ENCODE results near the gene RBBP4. TPM values are rescaled to one million over a fixed set of nuclear protein-coding genes. Genes with fewer than 3 reads are reported as not detected.

RBBP4 gene
- total and polyA plus RNA-seq, 2 of the 13 experiments (the other 11 are each of a cell fraction or from before 2014, with no cell fraction given): 64.4 to 166 TPM

DNA sequence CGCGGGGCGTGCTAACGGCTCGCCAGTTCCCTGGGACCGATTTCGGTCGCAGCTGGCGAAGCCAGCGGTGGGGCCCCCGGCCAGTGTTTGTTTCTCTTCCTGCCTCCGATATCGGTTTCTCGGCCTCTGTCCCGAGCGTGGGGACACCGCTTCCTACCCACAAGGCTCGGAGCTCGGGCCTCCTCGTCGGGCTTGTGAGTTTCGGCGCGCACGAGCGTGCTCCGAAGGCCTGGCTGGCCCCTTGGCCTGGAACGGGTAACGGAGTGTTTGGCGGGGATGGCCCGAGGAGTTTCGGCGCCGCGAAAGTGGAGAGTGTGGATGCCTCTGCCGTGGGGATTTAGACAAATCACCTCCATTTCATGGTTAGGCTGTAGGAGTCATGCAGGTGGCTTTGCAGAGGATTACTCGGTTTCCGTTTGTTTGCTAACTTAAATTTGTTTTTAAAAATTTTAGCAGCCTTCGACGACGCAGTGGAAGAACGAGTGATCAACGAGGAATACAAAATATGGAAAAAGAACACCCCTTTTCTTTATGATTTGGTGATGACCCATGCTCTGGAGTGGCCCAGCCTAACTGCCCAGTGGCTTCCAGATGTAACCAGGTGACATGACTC is 559 bp downstream of the RBBP4 start (continued):
- no peak for TF ChIP-seq ELF1 (CRISPR knock-in tag; IDR thresholded peaks at IDR 0.05)
- 0 out of 2 replicates have a peak, but pooled peaks have one; percentile 13 for TF ChIP-seq ZNF510 (CRISPR knock-in tag; IDR thresholded peaks at IDR 0.05; ENCODE audit: low read depth)
- no peak for TF ChIP-seq RBM39 (IDR thresholded peaks at IDR 0.05; ENCODE audit: low read depth, low read length, poor library complexity, severe bottlenecking)
- TF ChIP-seq, protein P1, sequence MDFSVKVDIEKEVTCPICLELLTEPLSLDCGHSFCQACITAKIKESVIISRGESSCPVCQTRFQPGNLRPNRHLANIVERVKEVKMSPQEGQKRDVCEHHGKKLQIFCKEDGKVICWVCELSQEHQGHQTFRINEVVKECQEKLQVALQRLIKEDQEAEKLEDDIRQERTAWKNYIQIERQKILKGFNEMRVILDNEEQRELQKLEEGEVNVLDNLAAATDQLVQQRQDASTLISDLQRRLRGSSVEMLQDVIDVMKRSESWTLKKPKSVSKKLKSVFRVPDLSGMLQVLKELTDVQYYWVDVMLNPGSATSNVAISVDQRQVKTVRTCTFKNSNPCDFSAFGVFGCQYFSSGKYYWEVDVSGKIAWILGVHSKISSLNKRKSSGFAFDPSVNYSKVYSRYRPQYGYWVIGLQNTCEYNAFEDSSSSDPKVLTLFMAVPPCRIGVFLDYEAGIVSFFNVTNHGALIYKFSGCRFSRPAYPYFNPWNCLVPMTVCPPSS (IDR thresholded peaks at IDR 0.05): no peak
- no peak for TF ChIP-seq NFIC (IDR thresholded peaks at IDR 0.05; ENCODE audit: low read length)
- no peak for TF ChIP-seq GABPB1 (CRISPR knock-in tag; IDR thresholded peaks at IDR 0.05)
- TF ChIP-seq ATM (IDR thresholded peaks at IDR 0.05; ENCODE audit: borderline replicate concordance): no peak
- 0 out of 2 replicates have a peak, but pooled peaks have one; percentile 9 for TF ChIP-seq ZNF101 (CRISPR knock-in tag; IDR thresholded peaks at IDR 0.05; ENCODE audit: borderline replicate concordance, low read depth)
- TF ChIP-seq, protein P2, sequence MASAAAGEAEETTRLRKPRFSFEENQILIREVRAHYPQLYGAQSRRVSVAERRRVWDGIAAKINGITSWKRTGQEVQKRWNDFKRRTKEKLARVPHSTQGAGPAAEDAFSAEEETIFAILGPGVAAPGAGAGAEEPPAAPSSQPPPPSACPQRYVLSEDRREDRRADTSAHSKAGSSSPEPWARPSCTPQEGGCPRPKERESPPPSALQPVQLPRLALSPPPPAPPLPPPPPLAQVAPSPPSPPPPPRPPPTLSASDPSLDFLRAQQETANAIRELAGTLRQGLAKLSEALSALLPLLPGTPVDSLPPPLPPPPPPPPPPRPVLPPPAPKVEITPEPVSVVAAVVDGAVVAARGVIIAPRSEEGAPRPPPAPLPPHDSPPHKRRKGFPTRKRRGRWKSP (CRISPR knock-in tag; IDR thresholded peaks at IDR 0.05): no peak
- TF ChIP-seq, protein P3, sequence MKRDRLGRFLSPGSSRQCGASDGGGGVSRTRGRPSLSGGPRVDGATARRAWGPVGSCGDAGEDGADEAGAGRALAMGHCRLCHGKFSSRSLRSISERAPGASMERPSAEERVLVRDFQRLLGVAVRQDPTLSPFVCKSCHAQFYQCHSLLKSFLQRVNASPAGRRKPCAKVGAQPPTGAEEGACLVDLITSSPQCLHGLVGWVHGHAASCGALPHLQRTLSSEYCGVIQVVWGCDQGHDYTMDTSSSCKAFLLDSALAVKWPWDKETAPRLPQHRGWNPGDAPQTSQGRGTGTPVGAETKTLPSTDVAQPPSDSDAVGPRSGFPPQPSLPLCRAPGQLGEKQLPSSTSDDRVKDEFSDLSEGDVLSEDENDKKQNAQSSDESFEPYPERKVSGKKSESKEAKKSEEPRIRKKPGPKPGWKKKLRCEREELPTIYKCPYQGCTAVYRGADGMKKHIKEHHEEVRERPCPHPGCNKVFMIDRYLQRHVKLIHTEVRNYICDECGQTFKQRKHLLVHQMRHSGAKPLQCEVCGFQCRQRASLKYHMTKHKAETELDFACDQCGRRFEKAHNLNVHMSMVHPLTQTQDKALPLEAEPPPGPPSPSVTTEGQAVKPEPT (CRISPR knock-in tag; IDR thresholded peaks at IDR 0.05; ENCODE audit: low read depth): no peak
- no peak for TF ChIP-seq SIX4 (CRISPR knock-in tag; IDR thresholded peaks at IDR 0.05)
- no peak for TF ChIP-seq MTA3 (CRISPR knock-in tag; IDR thresholded peaks at IDR 0.05)
- 0 out of 2 replicates have a peak, but pooled peaks have one; percentile 2 for TF ChIP-seq ZNF230 (CRISPR knock-in tag; IDR thresholded peaks at IDR 0.05)
- TF ChIP-seq GTF3A (CRISPR knock-in tag; conservative IDR thresholded peaks at IDR 0.05): no peak; the same call in 1 of the 2 replicates
- TF ChIP-seq ZNF180 (CRISPR knock-in tag; IDR thresholded peaks at IDR 0.05; ENCODE audit: borderline replicate concordance, low read depth): no peak
- no peak for TF ChIP-seq JUND (CRISPR knock-in tag; IDR thresholded peaks at IDR 0.05)
- TF ChIP-seq ZNF501 (CRISPR knock-in tag; IDR thresholded peaks at IDR 0.05): no peak; the same call in 1 of the 2 replicates
- no peak for TF ChIP-seq NCOA2 (CRISPR knock-in tag; IDR thresholded peaks at IDR 0.05)
- TF ChIP-seq, protein P4, sequence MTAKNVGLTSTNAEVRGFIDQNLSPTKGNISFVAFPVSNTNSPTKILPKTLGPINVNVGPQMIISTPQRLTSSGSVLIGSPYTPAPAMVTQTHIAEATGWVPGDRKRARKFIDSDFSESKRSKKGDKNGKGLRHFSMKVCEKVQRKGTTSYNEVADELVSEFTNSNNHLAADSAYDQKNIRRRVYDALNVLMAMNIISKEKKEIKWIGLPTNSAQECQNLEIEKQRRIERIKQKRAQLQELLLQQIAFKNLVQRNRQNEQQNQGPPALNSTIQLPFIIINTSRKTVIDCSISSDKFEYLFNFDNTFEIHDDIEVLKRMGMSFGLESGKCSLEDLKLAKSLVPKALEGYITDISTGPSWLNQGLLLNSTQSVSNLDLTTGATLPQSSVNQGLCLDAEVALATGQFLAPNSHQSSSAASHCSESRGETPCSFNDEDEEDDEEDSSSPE (CRISPR knock-in tag; IDR thresholded peaks at IDR 0.05): no peak
- TF ChIP-seq ZNF816 (CRISPR knock-in tag; IDR thresholded peaks at IDR 0.05; ENCODE audit: borderline replicate concordance): peak; percentile 7; the same call in 1 of the 2 replicates
- TF ChIP-seq ZNF460 (CRISPR knock-in tag; IDR thresholded peaks at IDR 0.05; ENCODE audit: borderline replicate concordance): no peak
- no peak for TF ChIP-seq SATB2 (CRISPR knock-in tag; IDR thresholded peaks at IDR 0.05)
- TF ChIP-seq TBL1XR1 (IDR thresholded peaks at IDR 0.05; ENCODE audit: borderline replicate concordance, low read length, partially characterized antibody): no peak
- no peak for TF ChIP-seq ZNF207 (IDR thresholded peaks at IDR 0.05; ENCODE audit: borderline replicate concordance)
- no peak for TF ChIP-seq CCDC6 (CRISPR knock-in tag; IDR thresholded peaks at IDR 0.05)
- no peak for TF ChIP-seq KAT7 (CRISPR knock-in tag; IDR thresholded peaks at IDR 0.05; ENCODE audit: borderline replicate concordance)
- TF ChIP-seq HDAC1 (CRISPR knock-in tag; IDR thresholded peaks at IDR 0.05): peak; percentile 4; the same call in 1 of the 2 replicates
